Osteoblast (primary cell): ENCODE data around the gene HIPK3. TPM values are rescaled to one million over a fixed set of nuclear protein-coding genes. Genes with fewer than 3 reads are reported as not detected.
"Not testable (repeated sequence)": the region's sequence is repeated elsewhere in the genome, so short reads cannot be mapped to it uniquely, and the experiment has no call there.

Experiments
- DNase-seq: peaks from one replicate; pipeline ENCODE4 v3.0.0; 2011; ENCODE audit warnings: low spot score, mixed read lengths; ENCODE audit not compliant: insufficient read length; ENCODE audit errors: missing footprints
- H2AFZ ChIP-seq: 2 replicates; pipeline ENCODE4 v1.6.0; 2011; ENCODE audit warnings: mild to moderate bottlenecking, low read length
- H3K27ac ChIP-seq: 2 replicates; pipeline ENCODE4 v1.5.1; 2011; ENCODE audit warnings: mild to moderate bottlenecking, low read depth, low read length, moderate library complexity
- H3K27me3 ChIP-seq: 2 replicates; pipeline ENCODE4 v1.6.0; 2012; ENCODE audit warnings: mild to moderate bottlenecking, control low read depth, inconsistent platforms, low read length, moderate library complexity; ENCODE audit not compliant: insufficient read depth
- H3K36me3 ChIP-seq: 2 replicates; pipeline ENCODE4 v1.5.1; 2011; ENCODE audit warnings: mild to moderate bottlenecking, low read length, control low read depth, moderate library complexity; ENCODE audit not compliant: insufficient read depth
- H3K4me1 ChIP-seq: 2 replicates; pipeline ENCODE4 v1.5.1; 2011; ENCODE audit warnings: mild to moderate bottlenecking, low read length, control low read depth, moderate library complexity; ENCODE audit not compliant: insufficient read depth
- H3K4me2 ChIP-seq: 2 replicates; pipeline ENCODE4 v1.6.0; 2011; ENCODE audit warnings: mild to moderate bottlenecking, low read length; ENCODE audit not compliant: insufficient read depth
- H3K4me3 ChIP-seq: fragments of 200-600 bp; sonication (generic); 3 replicates; pipeline ENCODE4 v1.5.1; 2012; ENCODE audit warnings: mild to moderate bottlenecking, low read length, inconsistent platforms; ENCODE audit not compliant: insufficient read depth
- H3K79me2 ChIP-seq: 2 replicates; pipeline ENCODE4 v1.6.0; 2012; ENCODE audit warnings: mild to moderate bottlenecking, low read length, control low read depth, inconsistent platforms; ENCODE audit not compliant: insufficient read depth
- H3K9me3 ChIP-seq: 2 replicates; pipeline ENCODE4 v1.5.1; 2011; ENCODE audit warnings: low read depth, low read length, control low read depth
- H4K20me1 ChIP-seq: 2 replicates; pipeline ENCODE4 v1.6.0; 2012; ENCODE audit warnings: mild to moderate bottlenecking, low read length, control low read depth; ENCODE audit not compliant: insufficient read depth
- total RNA-seq: library from RNA; depleted of rRNA; stranded (reverse); fragments of >200 nt; gene quantifications from 2 replicates; pipeline ENCODE4 v1.2.3, GENCODE V29; 2012
- TF ChIP-seq, protein P1 (sequence below): IDR thresholded peaks from 2 replicates; pipeline ENCODE4 v1.5.1; 2011; ENCODE audit warnings: mild to moderate bottlenecking, low read depth, low read length, moderate library complexity; ENCODE audit errors: extremely low read depth

HIPK3 gene
- total RNA-seq, 1 donor, result 195 TPM

DNA sequence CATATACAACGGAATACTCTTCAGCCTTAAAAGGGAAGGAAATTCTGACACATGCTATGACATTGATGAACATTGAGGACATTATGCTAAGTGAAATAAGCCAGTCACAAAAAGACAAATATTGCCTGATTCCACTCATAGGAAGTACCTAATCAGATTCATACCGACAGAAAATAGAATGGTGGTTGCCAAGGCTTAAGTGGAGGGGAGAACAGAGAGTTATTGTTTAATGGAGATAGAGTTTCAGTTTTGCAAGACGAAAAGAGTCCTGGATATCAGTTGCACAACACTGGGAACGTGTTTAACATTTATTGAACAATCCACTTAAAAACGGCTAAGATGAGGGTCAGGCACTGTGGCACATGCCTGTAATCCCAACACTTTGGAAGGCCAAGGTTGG is 45.6 kb upstream of the HIPK3 start:
- Histone ChIP-seq H3K27me3 (no peaks in the 10 kb centered on the region), H3K27ac (no peak overlapping the region), H3K36me3 (no peaks in the 10 kb centered on the region), H3K9me3 (no peaks in the 10 kb centered on the region), H3K4me1 (no peaks in the 10 kb centered on the region), H4K20me1 (no peaks in the 10 kb centered on the region), H2AFZ (no peak overlapping the region), H3K4me3 (no peak overlapping the region), H3K79me2 (no peaks in the 10 kb centered on the region), H3K4me2 (no peak overlapping the region)
- no peak for DNase-seq
- TF ChIP-seq, protein P1, sequence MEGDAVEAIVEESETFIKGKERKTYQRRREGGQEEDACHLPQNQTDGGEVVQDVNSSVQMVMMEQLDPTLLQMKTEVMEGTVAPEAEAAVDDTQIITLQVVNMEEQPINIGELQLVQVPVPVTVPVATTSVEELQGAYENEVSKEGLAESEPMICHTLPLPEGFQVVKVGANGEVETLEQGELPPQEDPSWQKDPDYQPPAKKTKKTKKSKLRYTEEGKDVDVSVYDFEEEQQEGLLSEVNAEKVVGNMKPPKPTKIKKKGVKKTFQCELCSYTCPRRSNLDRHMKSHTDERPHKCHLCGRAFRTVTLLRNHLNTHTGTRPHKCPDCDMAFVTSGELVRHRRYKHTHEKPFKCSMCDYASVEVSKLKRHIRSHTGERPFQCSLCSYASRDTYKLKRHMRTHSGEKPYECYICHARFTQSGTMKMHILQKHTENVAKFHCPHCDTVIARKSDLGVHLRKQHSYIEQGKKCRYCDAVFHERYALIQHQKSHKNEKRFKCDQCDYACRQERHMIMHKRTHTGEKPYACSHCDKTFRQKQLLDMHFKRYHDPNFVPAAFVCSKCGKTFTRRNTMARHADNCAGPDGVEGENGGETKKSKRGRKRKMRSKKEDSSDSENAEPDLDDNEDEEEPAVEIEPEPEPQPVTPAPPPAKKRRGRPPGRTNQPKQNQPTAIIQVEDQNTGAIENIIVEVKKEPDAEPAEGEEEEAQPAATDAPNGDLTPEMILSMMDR, result no peak

GRCh38 chr11:33214187-33214586 is 43.0 kb upstream of the HIPK3 start:
- H3K27ac ChIP-seq, result no peak overlapping the region
- no peak overlapping the region for H2AFZ ChIP-seq
- H3K4me3 ChIP-seq, result no peak overlapping the region
- H3K36me3 ChIP-seq, result no peaks in the 10 kb centered on the region
- TF ChIP-seq, protein P1, result no peak
- no peaks in the 10 kb centered on the region for H4K20me1 ChIP-seq
- H3K4me2 ChIP-seq, result no peak overlapping the region
- H3K79me2 ChIP-seq, result no peaks in the 10 kb centered on the region
- DNase-seq, result peak; percentile 78
- no peaks in the 10 kb centered on the region for H3K4me1 ChIP-seq
- no peaks in the 10 kb centered on the region for H3K9me3 ChIP-seq
- H3K27me3 ChIP-seq, result no peaks in the 10 kb centered on the region

GRCh38 chr11:33214767-33215166 is 42.4 kb upstream of the HIPK3 start:
- Histone ChIP-seq H3K79me2 (no peaks in the 10 kb centered on the region), H3K4me3 (no peak overlapping the region), H4K20me1 (no peaks in the 10 kb centered on the region), H2AFZ (no peak overlapping the region), H3K4me1 (no peaks in the 10 kb centered on the region), H3K4me2 (no peak overlapping the region), H3K27ac (no peak overlapping the region), H3K27me3 (no peaks in the 10 kb centered on the region), H3K9me3 (no peaks in the 10 kb centered on the region), H3K36me3 (no peaks in the 10 kb centered on the region)
- TF ChIP-seq, protein P1, result no peak
- no peak for DNase-seq

DNA sequence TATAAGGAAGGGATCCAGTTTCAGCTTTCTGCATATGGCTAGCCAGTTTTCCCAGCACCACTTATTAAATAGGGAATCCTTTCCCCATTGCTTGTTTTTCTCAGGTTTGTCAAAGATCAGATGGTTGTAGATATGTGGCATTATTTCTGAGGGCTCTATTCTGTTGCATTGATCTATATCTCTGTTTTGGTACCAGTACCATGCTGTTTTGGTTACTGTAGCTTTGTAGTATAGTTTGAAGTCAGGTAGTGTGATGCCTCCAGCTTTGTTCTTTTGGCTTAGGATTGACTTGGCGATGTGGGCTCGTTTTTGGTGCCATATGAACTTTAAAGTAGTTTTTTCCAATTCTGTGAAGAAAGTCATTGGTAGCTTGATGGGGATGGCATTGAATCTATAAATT is 40.5 kb upstream of the HIPK3 start:
- H3K4me2 ChIP-seq, DNase-seq, H3K27me3 ChIP-seq, H3K4me1 ChIP-seq, H3K36me3 ChIP-seq, H4K20me1 ChIP-seq, H3K4me3 ChIP-seq, H3K9me3 ChIP-seq, H3K79me2 ChIP-seq, H3K27ac ChIP-seq, H2AFZ ChIP-seq: not testable (repeated sequence)
